Measurements from ENCODE around the gene UGT1A7. TPM values are rescaled to one million over a fixed set of nuclear protein-coding genes. Genes with fewer than 3 reads are reported as not detected.
"Not testable (repeated sequence)": the region's sequence is repeated elsewhere in the genome, so short reads cannot be mapped to it uniquely, and the experiment has no call there.

UGT1A7 gene
- total RNA-seq, result not detected in 2 replicates

DNA sequence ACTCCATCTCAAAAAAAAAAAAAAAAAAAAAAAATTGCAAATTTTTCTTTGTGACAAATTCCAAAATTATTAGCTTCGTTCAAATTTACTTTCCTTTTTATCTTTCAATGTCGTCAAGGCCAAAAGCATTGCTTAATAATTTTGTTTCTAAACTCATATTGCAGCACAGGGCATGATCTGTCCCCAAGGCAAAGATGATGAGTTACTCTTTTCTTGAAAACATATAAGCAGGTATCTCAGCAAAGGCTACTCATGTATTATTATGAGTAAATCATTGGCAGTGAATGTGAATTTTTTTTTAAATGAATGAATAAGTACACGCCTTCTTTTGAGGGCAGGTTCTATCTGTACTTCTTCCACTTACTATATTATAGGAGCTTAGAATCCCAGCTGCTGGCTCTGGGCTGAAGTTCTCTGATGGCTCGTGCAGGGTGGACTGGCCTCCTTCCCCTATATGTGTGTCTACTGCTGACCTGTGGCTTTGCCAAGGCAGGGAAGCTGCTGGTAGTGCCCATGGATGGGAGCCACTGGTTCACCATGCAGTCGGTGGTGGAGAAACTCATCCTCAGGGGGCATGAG, at the start of gene UGT1A7:
Gene UGT1A7, plus strand, starts transcription at position 381 of the 579 bp plus-strand sequence. Its CDS starts 37 bp downstream, at position 418.
- peaks cover 10% of the 10 kb centered on the region for H3K27me3 Mint-ChIP-seq
- H3K9me3 Mint-ChIP-seq, result no peaks in the 10 kb centered on the region
- no peak within 1 kb of the TSS for H3K27ac Mint-ChIP-seq
- POLR2A ChIA-PET, result no interaction called here
- DNase-seq (no peak), ATAC-seq (ENCODE audit: low read depth) (no peak)
- intact Hi-C loops (cut with micrococcal nuclease), result no loop called here
- peaks cover 13% of the 10 kb centered on the region for H3K4me1 Mint-ChIP-seq
- TF ChIP-seq, protein P1, sequence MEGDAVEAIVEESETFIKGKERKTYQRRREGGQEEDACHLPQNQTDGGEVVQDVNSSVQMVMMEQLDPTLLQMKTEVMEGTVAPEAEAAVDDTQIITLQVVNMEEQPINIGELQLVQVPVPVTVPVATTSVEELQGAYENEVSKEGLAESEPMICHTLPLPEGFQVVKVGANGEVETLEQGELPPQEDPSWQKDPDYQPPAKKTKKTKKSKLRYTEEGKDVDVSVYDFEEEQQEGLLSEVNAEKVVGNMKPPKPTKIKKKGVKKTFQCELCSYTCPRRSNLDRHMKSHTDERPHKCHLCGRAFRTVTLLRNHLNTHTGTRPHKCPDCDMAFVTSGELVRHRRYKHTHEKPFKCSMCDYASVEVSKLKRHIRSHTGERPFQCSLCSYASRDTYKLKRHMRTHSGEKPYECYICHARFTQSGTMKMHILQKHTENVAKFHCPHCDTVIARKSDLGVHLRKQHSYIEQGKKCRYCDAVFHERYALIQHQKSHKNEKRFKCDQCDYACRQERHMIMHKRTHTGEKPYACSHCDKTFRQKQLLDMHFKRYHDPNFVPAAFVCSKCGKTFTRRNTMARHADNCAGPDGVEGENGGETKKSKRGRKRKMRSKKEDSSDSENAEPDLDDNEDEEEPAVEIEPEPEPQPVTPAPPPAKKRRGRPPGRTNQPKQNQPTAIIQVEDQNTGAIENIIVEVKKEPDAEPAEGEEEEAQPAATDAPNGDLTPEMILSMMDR (IDR thresholded peaks at IDR 0.05), result no peak
- no peaks in the 10 kb centered on the region for H3K36me3 Mint-ChIP-seq (ENCODE audit: low read depth)
- CTCF ChIA-PET, result no interaction called here
- H3K4me3 Mint-ChIP-seq, result no peak within 1 kb of the TSS

- peaks cover 47% of the 10 kb centered on the region for H3K27me3 Mint-ChIP-seq
- not testable (repeated sequence) for H3K27ac Mint-ChIP-seq
These were observed 45.4 kb upstream of the UGT1A7 start, which contains the start of gene UGT1A10 for GRCh38 chr2:233636306-233636705. Gene UGT1A10, plus strand, starts transcription at chr2:233636448. Its CDS starts 75 bp downstream, at chr2:233636523.

GRCh38 chr2:233638836-233639235, 42.9 kb upstream of the UGT1A7 start:
- ATAC-seq (ENCODE audit: low read depth) (no peak), DNase-seq (no peak)
- Mint-ChIP-seq H3K4me1 (peaks cover 9% of the 10 kb centered on the region), H3K27me3 (peaks cover 26% of the 10 kb centered on the region), H3K36me3 (ENCODE audit: low read depth) (no peaks in the 10 kb centered on the region), H3K9me3 (peaks cover 5% of the 10 kb centered on the region), H3K27ac (no peak overlapping the region), H3K4me3 (no peak overlapping the region)
- CTCF ChIA-PET, result no interaction called here
- intact Hi-C loops (cut with micrococcal nuclease), result no loop called here
- TF ChIP-seq, protein P1 (IDR thresholded peaks at IDR 0.05), result no peak
- POLR2A ChIA-PET, result no interaction called here

More at GRCh38 chr2:233636306-233636705, 45.4 kb upstream of the UGT1A7 start, which contains the start of gene UGT1A10:
- DNase-seq; H3K36me3 Mint-ChIP-seq (ENCODE audit: low read depth); H3K4me1 Mint-ChIP-seq; intact Hi-C loops (cut with micrococcal nuclease); POLR2A ChIA-PET; CTCF ChIA-PET; H3K4me3 Mint-ChIP-seq; ATAC-seq (ENCODE audit: low read depth); H3K9me3 Mint-ChIP-seq: not testable (repeated sequence)

- no peak for DNase-seq
- H3K4me3 Mint-ChIP-seq, result no peak overlapping the region
- H3K27me3 Mint-ChIP-seq, result peaks cover 25% of the 10 kb centered on the region
- no peak for ATAC-seq (ENCODE audit: low read depth)
- ChIA-PET CTCF (no interaction called here), POLR2A (no interaction called here)
- intact Hi-C loops (cut with micrococcal nuclease), result no loop called here
- TF ChIP-seq, protein P1 (IDR thresholded peaks at IDR 0.05), result no peak
- no peaks in the 10 kb centered on the region for H3K36me3 Mint-ChIP-seq (ENCODE audit: low read depth)
- H3K4me1 Mint-ChIP-seq, result peaks cover 9% of the 10 kb centered on the region
- peaks cover 7% of the 10 kb centered on the region for H3K9me3 Mint-ChIP-seq
- no peak overlapping the region for H3K27ac Mint-ChIP-seq
These were observed 41.8 kb upstream of the UGT1A7 start for GRCh38 chr2:233639860-233640259.

DNA sequence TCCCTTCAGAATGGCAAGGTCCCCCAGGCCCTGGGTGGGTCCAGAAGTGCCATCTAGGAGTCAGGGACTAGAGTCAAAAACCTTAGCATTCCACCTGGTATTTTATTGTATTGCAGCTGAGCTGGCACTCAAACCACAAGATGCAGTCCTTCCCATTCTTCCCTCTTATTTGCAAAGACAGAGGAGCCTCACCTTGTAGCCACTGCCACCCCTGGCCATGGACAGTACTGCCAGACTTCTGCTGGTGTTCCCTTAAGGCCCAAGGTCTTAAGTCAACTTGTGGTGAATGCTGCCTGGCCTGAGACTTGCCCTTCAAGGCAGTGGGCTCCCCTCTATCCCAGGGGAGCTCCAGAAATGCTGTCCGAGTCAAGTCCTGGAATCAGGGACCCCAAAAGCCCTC, 38.6 kb upstream of the UGT1A7 start:
- H3K4me3 Mint-ChIP-seq, result no peak overlapping the region
- CTCF ChIA-PET, result no interaction called here
- POLR2A ChIA-PET, result no interaction called here
- peaks cover 4% of the 10 kb centered on the region for H3K27me3 Mint-ChIP-seq
- no peaks in the 10 kb centered on the region for H3K36me3 Mint-ChIP-seq (ENCODE audit: low read depth)
- no peak for ATAC-seq (ENCODE audit: low read depth)
- TF ChIP-seq, protein P1 (IDR thresholded peaks at IDR 0.05), result no peak
- H3K9me3 Mint-ChIP-seq, result peaks cover 22% of the 10 kb centered on the region
- peaks cover 9% of the 10 kb centered on the region for H3K4me1 Mint-ChIP-seq
- intact Hi-C loops (cut with micrococcal nuclease), result no loop called here
- DNase-seq, result no peak
- no peak overlapping the region for H3K27ac Mint-ChIP-seq

DNA sequence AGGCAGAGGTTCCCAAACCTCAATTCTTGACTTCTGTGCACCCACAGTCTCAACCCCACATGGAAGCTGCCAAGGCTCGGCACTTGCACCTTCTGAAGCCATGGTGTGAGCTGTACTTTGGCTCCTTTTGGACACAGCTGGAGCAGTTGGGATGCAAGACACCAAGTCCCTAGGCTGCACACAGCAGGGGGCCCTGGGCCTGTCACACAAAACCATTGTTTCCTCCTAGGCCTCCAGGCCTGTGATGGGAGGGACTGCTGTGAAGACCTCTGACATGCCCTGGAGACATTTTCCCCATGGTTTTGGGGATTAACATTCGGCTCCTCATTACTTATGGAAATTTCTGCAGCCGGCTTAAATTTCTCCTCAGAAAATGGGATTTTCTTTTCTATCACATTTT, 35.7 kb upstream of the UGT1A7 start:
- H3K4me3 Mint-ChIP-seq; H3K4me1 Mint-ChIP-seq; DNase-seq; H3K36me3 Mint-ChIP-seq (ENCODE audit: low read depth); H3K27ac Mint-ChIP-seq; POLR2A ChIA-PET; intact Hi-C loops (cut with micrococcal nuclease); CTCF ChIA-PET; ATAC-seq (ENCODE audit: low read depth): not testable (repeated sequence)
- peaks cover 22% of the 10 kb centered on the region for H3K9me3 Mint-ChIP-seq
- H3K27me3 Mint-ChIP-seq, result peaks cover 12% of the 10 kb centered on the region
